ENCODE results near the gene RORB.

DNA sequence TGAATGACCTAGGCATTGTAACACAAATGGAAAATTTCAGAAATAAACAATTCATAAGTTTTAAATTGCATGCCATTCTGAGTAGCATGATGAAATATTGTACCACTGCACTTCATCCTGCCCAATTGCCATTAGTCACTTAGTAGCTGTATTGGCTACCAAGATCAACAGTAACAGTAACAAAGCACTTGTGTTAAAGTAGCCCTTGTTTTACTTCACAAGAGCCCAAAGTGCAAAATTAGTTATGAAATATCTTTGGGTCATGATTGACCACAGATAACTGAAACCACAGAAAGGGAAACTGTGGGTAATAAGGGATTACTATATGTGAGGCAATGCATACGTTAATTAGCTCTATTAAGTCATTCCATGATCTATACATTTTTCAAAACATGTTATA lies 33.3 kb upstream of the RORB start:
- TF ChIP-seq, protein P1, sequence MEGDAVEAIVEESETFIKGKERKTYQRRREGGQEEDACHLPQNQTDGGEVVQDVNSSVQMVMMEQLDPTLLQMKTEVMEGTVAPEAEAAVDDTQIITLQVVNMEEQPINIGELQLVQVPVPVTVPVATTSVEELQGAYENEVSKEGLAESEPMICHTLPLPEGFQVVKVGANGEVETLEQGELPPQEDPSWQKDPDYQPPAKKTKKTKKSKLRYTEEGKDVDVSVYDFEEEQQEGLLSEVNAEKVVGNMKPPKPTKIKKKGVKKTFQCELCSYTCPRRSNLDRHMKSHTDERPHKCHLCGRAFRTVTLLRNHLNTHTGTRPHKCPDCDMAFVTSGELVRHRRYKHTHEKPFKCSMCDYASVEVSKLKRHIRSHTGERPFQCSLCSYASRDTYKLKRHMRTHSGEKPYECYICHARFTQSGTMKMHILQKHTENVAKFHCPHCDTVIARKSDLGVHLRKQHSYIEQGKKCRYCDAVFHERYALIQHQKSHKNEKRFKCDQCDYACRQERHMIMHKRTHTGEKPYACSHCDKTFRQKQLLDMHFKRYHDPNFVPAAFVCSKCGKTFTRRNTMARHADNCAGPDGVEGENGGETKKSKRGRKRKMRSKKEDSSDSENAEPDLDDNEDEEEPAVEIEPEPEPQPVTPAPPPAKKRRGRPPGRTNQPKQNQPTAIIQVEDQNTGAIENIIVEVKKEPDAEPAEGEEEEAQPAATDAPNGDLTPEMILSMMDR (IDR thresholded peaks at IDR 0.05): no peak
- TF ChIP-seq POLR2A (IDR thresholded peaks at IDR 0.05): no peak
- TF ChIP-seq EP300 (IDR thresholded peaks at IDR 0.05): no peak

Data from tibial nerve (tissue), 4 donors.